GM06990 (cell line): ENCODE results near the gene MYO5A.
"Not testable (repeated sequence)": the region's sequence is repeated elsewhere in the genome, so short reads cannot be mapped to it uniquely, and the experiment has no call there.

ENCODE experiments used
- DNase-seq: peaks from one replicate; pipeline ENCODE4 v3.0.0-alpha.2; 2011; ENCODE audit not compliant: insufficient read length; ENCODE audit errors: extremely low read depth
- H3K27me3 ChIP-seq: replicated peaks from 2 replicates; pipeline ENCODE4 v1.6.0; 2011; ENCODE audit warnings: low read length; ENCODE audit not compliant: control insufficient read depth, insufficient read depth
- H3K36me3 ChIP-seq: 2 replicates; pipeline ENCODE4 v1.5.1; 2011; ENCODE audit warnings: low read length; ENCODE audit not compliant: control insufficient read depth, insufficient read depth
- H3K4me3 ChIP-seq: replicated peaks from 2 replicates; pipeline ENCODE4 v1.5.1; 2011; ENCODE audit warnings: low read depth, mild to moderate bottlenecking, control low read depth, low read length
- CTCF ChIP-seq: IDR thresholded peaks from 2 replicates; pipeline ENCODE4 v1.5.1; 2011; ENCODE audit warnings: low read length, control low read depth, mild to moderate bottlenecking, inconsistent platforms; ENCODE audit not compliant: insufficient read depth, poor library complexity, severe bottlenecking

Gene MYO5A

GRCh38 chr15:52462806-52463360 lies 65.8 kb downstream of the MYO5A start:
- DNase-seq, result peak; percentile 36
- Histone ChIP-seq H3K4me3 (no peak overlapping the region), H3K27me3 (no peaks in the 10 kb centered on the region), H3K36me3 (no peaks in the 10 kb centered on the region)
- TF ChIP-seq CTCF, result no peak

GRCh38 chr15:52459701-52460100 lies 69.0 kb downstream of the MYO5A start:
- not testable (repeated sequence) for H3K27me3 ChIP-seq, H3K36me3 ChIP-seq, H3K4me3 ChIP-seq, DNase-seq

GRCh38 chr15:52459265-52459664 lies 69.4 kb downstream of the MYO5A start:
- not testable (repeated sequence) for DNase-seq

GRCh38 chr15:52448011-52448890 lies 80.4 kb downstream of the MYO5A start:
- H3K27me3 ChIP-seq, result no peaks in the 10 kb centered on the region
- H3K36me3 ChIP-seq, result no peaks in the 10 kb centered on the region
- no peak for TF ChIP-seq CTCF
- DNase-seq, result no peak
- H3K4me3 ChIP-seq, result no peak overlapping the region

More at GRCh38 chr15:52459265-52459664, 69.4 kb downstream of the MYO5A start:
- H3K27me3 ChIP-seq, H3K36me3 ChIP-seq, H3K4me3 ChIP-seq: not testable (repeated sequence)

- Histone ChIP-seq H3K27me3 (no peaks in the 10 kb centered on the region), H3K36me3 (no peaks in the 10 kb centered on the region), H3K4me3 (no peak overlapping the region)
- TF ChIP-seq CTCF, result no peak
- DNase-seq, result no peak
Measured at GRCh38 chr15:52445954-52446353, 82.7 kb downstream of the MYO5A start.

GRCh38 chr15:52445553-52445952 lies 83.1 kb downstream of the MYO5A start:
- TF ChIP-seq CTCF, result no peak

GRCh38 chr15:52443205-52443604 lies 85.5 kb downstream of the MYO5A start:
- not testable (repeated sequence) for H3K4me3 ChIP-seq, H3K27me3 ChIP-seq, H3K36me3 ChIP-seq, DNase-seq

More at GRCh38 chr15:52445553-52445952, 83.1 kb downstream of the MYO5A start:
- Histone ChIP-seq H3K27me3 (no peaks in the 10 kb centered on the region), H3K36me3 (no peaks in the 10 kb centered on the region), H3K4me3 (no peak overlapping the region)
- no peak for DNase-seq
